Mesothelial cell of epicardium (in vitro differentiated cells): ENCODE results near the gene FEN1. TPM values are rescaled to one million over a fixed set of nuclear protein-coding genes. Genes with fewer than 3 reads are reported as not detected.

Experiments used
- DNase-seq, 2 experiments: peaks; one replicate each; pipeline ENCODE4 v3.0.0; 2021; ENCODE audit warnings: low spot score in 2 of 2; ENCODE audit not compliant: unreplicated experiment in 2 of 2
- H3K27ac Mint-ChIP-seq: 2 replicates; pipeline ENCODE4 v1.8.0; 2021; ENCODE audit warnings: mixed read lengths
- H3K27me3 Mint-ChIP-seq: 2 replicates; pipeline ENCODE4 v1.8.0; 2021; ENCODE audit warnings: low read depth, mixed read lengths
- H3K36me3 Mint-ChIP-seq: 2 replicates; pipeline ENCODE4 v1.8.0; 2021; ENCODE audit warnings: mixed read lengths
- H3K4me1 Mint-ChIP-seq: 2 replicates; pipeline ENCODE4 v1.8.0; 2021; ENCODE audit warnings: mixed read lengths
- H3K4me3 Mint-ChIP-seq: 2 replicates; pipeline ENCODE4 v1.8.0; 2021; ENCODE audit warnings: mild to moderate bottlenecking, moderate library complexity, mixed read lengths
- H3K9me3 Mint-ChIP-seq: 2 replicates; pipeline ENCODE4 v1.8.0; 2021; ENCODE audit warnings: mixed read lengths
- CTCF ChIP-seq: fragments of 200-600 bp; sonication (generic); IDR thresholded peaks from one replicate; pipeline ENCODE4 v1.5.0; 2021; ENCODE audit warnings: antibody characterized with exemption; ENCODE audit not compliant: unreplicated experiment
- total RNA-seq: library from RNA; stranded (reverse); gene quantifications from 3 replicates; pipeline ENCODE4 v1.2.1, GENCODE V29; 2021

FEN1 gene
- total RNA-seq, 1 donor from 2014 or later, result 20.3 TPM

- TF ChIP-seq CTCF, result no peak
- H3K4me1 Mint-ChIP-seq, result peaks cover 80% of the 10 kb centered on the region
- no peaks in the 10 kb centered on the region for H3K27me3 Mint-ChIP-seq
- H3K4me3 Mint-ChIP-seq, result no peak overlapping the region
- H3K9me3 Mint-ChIP-seq, result no peaks in the 10 kb centered on the region
- no peak for DNase-seq
- H3K27ac Mint-ChIP-seq, result peak overlapping the region; percentile 96
- H3K36me3 Mint-ChIP-seq, result no peaks in the 10 kb centered on the region
Measured at GRCh38 chr11:61766353-61766841, 26.3 kb upstream of the FEN1 start.

- H3K27ac Mint-ChIP-seq, result peak overlapping the region; percentile 96
- peaks cover 75% of the 10 kb centered on the region for H3K4me1 Mint-ChIP-seq
- no peaks in the 10 kb centered on the region for H3K9me3 Mint-ChIP-seq
- DNase-seq, result no peak
- no peaks in the 10 kb centered on the region for H3K27me3 Mint-ChIP-seq
- H3K4me3 Mint-ChIP-seq, result no peak overlapping the region
- H3K36me3 Mint-ChIP-seq, result peaks cover 2% of the 10 kb centered on the region
- TF ChIP-seq CTCF, result no peak
Measured at GRCh38 chr11:61768376-61769076, 24.2 kb upstream of the FEN1 start.

- DNase-seq, result no peak
- no peak overlapping the region for H3K4me3 Mint-ChIP-seq
- TF ChIP-seq CTCF, result peak; percentile 34
- no peaks in the 10 kb centered on the region for H3K27me3 Mint-ChIP-seq
- H3K36me3 Mint-ChIP-seq, result peaks cover 3% of the 10 kb centered on the region
- peaks cover 76% of the 10 kb centered on the region for H3K4me1 Mint-ChIP-seq
- peak overlapping the region; percentile 96 for H3K27ac Mint-ChIP-seq
- no peaks in the 10 kb centered on the region for H3K9me3 Mint-ChIP-seq
Measured at GRCh38 chr11:61769169-61769920, 23.4 kb upstream of the FEN1 start.

GRCh38 chr11:61769946-61770683 is 22.6 kb upstream of the FEN1 start:
- no peak for TF ChIP-seq CTCF
- Mint-ChIP-seq H3K27me3 (no peaks in the 10 kb centered on the region), H3K4me1 (peaks cover 80% of the 10 kb centered on the region), H3K4me3 (no peak overlapping the region), H3K36me3 (peaks cover 3% of the 10 kb centered on the region), H3K27ac (peak overlapping the region; percentile 99), H3K9me3 (no peaks in the 10 kb centered on the region)
- DNase-seq, result no peak

GRCh38 chr11:61771195-61771894 is 21.4 kb upstream of the FEN1 start:
- Mint-ChIP-seq H3K27ac (peak overlapping the region; percentile 99), H3K4me1 (peaks cover 81% of the 10 kb centered on the region), H3K9me3 (no peaks in the 10 kb centered on the region), H3K36me3 (peaks cover 8% of the 10 kb centered on the region), H3K27me3 (no peaks in the 10 kb centered on the region), H3K4me3 (no peak overlapping the region)
- TF ChIP-seq CTCF, result no peak
- DNase-seq, result no peak
